Erythroblast (primary cell): ENCODE data around the gene OGA.

Source experiments
- GATA1 ChIP-seq: IDR thresholded peaks from 2 replicates; pipeline ENCODE4 v1.6.1; 2011; ENCODE audit warnings: low read depth, mild to moderate bottlenecking, control low read depth, low read length, moderate library complexity
- POLR2A ChIP-seq: IDR thresholded peaks from 2 replicates; pipeline ENCODE4 v1.6.1; 2011; ENCODE audit warnings: mild to moderate bottlenecking, low read length

GRCh38 chr10:101812606-101813005 is 5.6 kb downstream of the OGA start:
- no peak for TF ChIP-seq POLR2A
- TF ChIP-seq GATA1: no peak
